ENCODE measurements around the gene XRCC6. TPM values are rescaled to one million over a fixed set of nuclear protein-coding genes. Genes with fewer than 3 reads are reported as not detected.
"Not testable (repeated sequence)": the region's sequence is repeated elsewhere in the genome, so short reads cannot be mapped to it uniquely, and the experiment has no call there.

XRCC6 gene
- total RNA-seq, 2 experiments from 2014 or later = 162 TPM

GRCh38 chr22:41664490-41664889 is 43.4 kb downstream of the XRCC6 start:
- H3K36me3 Mint-ChIP-seq (ENCODE audit: low read depth) = peaks cover 57% of the 10 kb centered on the region
- H3K27me3 Mint-ChIP-seq = no peaks in the 10 kb centered on the region
- no peaks in the 10 kb centered on the region for H3K27me3 ChIP-seq (ENCODE audit: control insufficient read depth in 1 of 2, insufficient read depth in 2 of 2, low read length in 2 of 2)
- intact Hi-C loops (cut with DNase I, micrococcal nuclease) = loop anchor here in 1 of 2 experiments (10.0 kb wide), 1 partner anchor 410 kb away; the partner anchor contains the start of genes NAGA, PHETA2 and SMDT1
- no peak for TF ChIP-seq CTCF (IDR thresholded peaks at IDR 0.05)
- no peak overlapping the region for H3K27ac ChIP-seq (ENCODE audit: low read depth in 1 of 2, low read length in 2 of 2)
- ATAC-seq (ENCODE audit: poor library complexity) (no peak), DNase-seq (no peak)
- H3K4me3 Mint-ChIP-seq = no peak overlapping the region
- peaks cover 47% of the 10 kb centered on the region for H3K36me3 ChIP-seq (ENCODE audit: insufficient read depth, low read length)
- H3K9me3 Mint-ChIP-seq = no peaks in the 10 kb centered on the region
- ChIA-PET CTCF (interaction anchor here (0.9 kb wide), 1 partner anchor 33 kb away, joined by 3 read pairs; no protein-coding TSS in a partner anchor), POLR2A (interaction anchor here (0.8 to 1.4 kb wide), 2 partner anchors 24 to 75 kb away, joined by 3 to 4 read pairs; partner anchors contain the start of genes PMM1 and SNU13)
- peaks cover 13% of the 10 kb centered on the region for H3K4me1 Mint-ChIP-seq (ENCODE audit: low read depth)
- H3K9me3 ChIP-seq (ENCODE audit: control insufficient read depth in 1 of 2, insufficient read depth in 1 of 2, low read length in 2 of 2) = no peaks in the 10 kb centered on the region
- H3K4me1 ChIP-seq (ENCODE audit: insufficient read depth, low read length) = peaks cover 17% of the 10 kb centered on the region
- no peak overlapping the region for H3K27ac Mint-ChIP-seq
- H3K4me3 ChIP-seq (ENCODE audit: low read length) = no peak overlapping the region

GRCh38 chr22:41664951-41665350 is 43.9 kb downstream of the XRCC6 start:
- Mint-ChIP-seq H3K4me3 (peak overlapping the region; percentile 23), H3K27ac (peak overlapping the region; percentile 52), H3K9me3 (no peaks in the 10 kb centered on the region), H3K27me3 (no peaks in the 10 kb centered on the region), H3K4me1 (ENCODE audit: low read depth) (peaks cover 13% of the 10 kb centered on the region), H3K36me3 (ENCODE audit: low read depth) (peaks cover 53% of the 10 kb centered on the region)
- Histone ChIP-seq H3K4me1 (ENCODE audit: insufficient read depth, low read length) (peaks cover 17% of the 10 kb centered on the region), H3K36me3 (ENCODE audit: insufficient read depth, low read length) (peaks cover 43% of the 10 kb centered on the region), H3K27me3 (ENCODE audit: control insufficient read depth in 1 of 2, insufficient read depth in 2 of 2, low read length in 2 of 2) (no peaks in the 10 kb centered on the region), H3K27ac (ENCODE audit: low read depth in 1 of 2, low read length in 2 of 2) (no peak overlapping the region), H3K4me3 (ENCODE audit: low read length) (no peak overlapping the region), H3K9me3 (ENCODE audit: control insufficient read depth in 1 of 2, insufficient read depth in 1 of 2, low read length in 2 of 2) (no peaks in the 10 kb centered on the region)
- DNase-seq = no peak
- ChIA-PET POLR2A (interaction anchor here (0.8 to 1.4 kb wide), 2 partner anchors 24 to 75 kb away, joined by 3 to 4 read pairs; partner anchors contain the start of genes PMM1 and SNU13), CTCF (interaction anchor here (0.9 kb wide), 1 partner anchor 32 kb away, joined by 3 read pairs; no protein-coding TSS in a partner anchor)
- TF ChIP-seq CTCF (IDR thresholded peaks at IDR 0.05) = no peak
- ATAC-seq (ENCODE audit: poor library complexity) = no peak
- intact Hi-C loops (cut with DNase I, micrococcal nuclease) = loop anchor here in 1 of 2 experiments (10.0 kb wide), 1 partner anchor 410 kb away; the partner anchor contains the start of genes NAGA, PHETA2 and SMDT1

- Mint-ChIP-seq H3K9me3 (no peaks in the 10 kb centered on the region), H3K27ac (peak overlapping the region; percentile 13), H3K4me1 (ENCODE audit: low read depth) (peaks cover 17% of the 10 kb centered on the region), H3K4me3 (no peak overlapping the region), H3K27me3 (no peaks in the 10 kb centered on the region), H3K36me3 (ENCODE audit: low read depth) (peaks cover 33% of the 10 kb centered on the region)
- CTCF ChIA-PET = interaction anchor here (1.4 kb wide), 1 partner anchor 28 kb away, joined by 3 read pairs; no protein-coding TSS in a partner anchor
- Histone ChIP-seq H3K27ac (ENCODE audit: low read depth in 1 of 2, low read length in 2 of 2) (no peak overlapping the region), H3K4me1 (ENCODE audit: insufficient read depth, low read length) (peaks cover 17% of the 10 kb centered on the region), H3K27me3 (ENCODE audit: control insufficient read depth in 1 of 2, insufficient read depth in 2 of 2, low read length in 2 of 2) (no peaks in the 10 kb centered on the region), H3K9me3 (ENCODE audit: control insufficient read depth in 1 of 2, insufficient read depth in 1 of 2, low read length in 2 of 2) (no peaks in the 10 kb centered on the region), H3K36me3 (ENCODE audit: insufficient read depth, low read length) (peaks cover 20% of the 10 kb centered on the region), H3K4me3 (ENCODE audit: low read length) (no peak overlapping the region)
- no peak for TF ChIP-seq CTCF (IDR thresholded peaks at IDR 0.05)
- DNase-seq (no peak), ATAC-seq (ENCODE audit: poor library complexity) (no peak)
- POLR2A ChIA-PET = interaction anchor here (0.6 kb wide), 1 partner anchor 19 kb away, joined by 3 read pairs; the partner anchor contains the start of gene SNU13
- intact Hi-C loops (cut with DNase I, micrococcal nuclease) = loop anchor here in 1 of 2 experiments (10.0 kb wide), 1 partner anchor 406 kb away; the partner anchor contains the start of genes NAGA, PHETA2 and SMDT1
Measured at GRCh38 chr22:41668971-41669911, 48.1 kb downstream of the XRCC6 start.

- Mint-ChIP-seq H3K4me1 (ENCODE audit: low read depth) (peaks cover 20% of the 10 kb centered on the region), H3K36me3 (ENCODE audit: low read depth) (peaks cover 48% of the 10 kb centered on the region)
- H3K4me3 Mint-ChIP-seq; CTCF ChIA-PET; intact Hi-C loops (cut with DNase I, micrococcal nuclease); H3K4me3 ChIP-seq (ENCODE audit: low read length); ATAC-seq (ENCODE audit: poor library complexity); H3K9me3 Mint-ChIP-seq; H3K4me1 ChIP-seq (ENCODE audit: insufficient read depth, low read length); H3K27me3 ChIP-seq (ENCODE audit: control insufficient read depth in 1 of 2, insufficient read depth in 2 of 2, low read length in 2 of 2); DNase-seq; H3K27ac Mint-ChIP-seq; H3K27me3 Mint-ChIP-seq; H3K9me3 ChIP-seq (ENCODE audit: control insufficient read depth in 1 of 2, insufficient read depth in 1 of 2, low read length in 2 of 2); H3K27ac ChIP-seq (ENCODE audit: low read depth in 1 of 2, low read length in 2 of 2): not testable (repeated sequence)
- POLR2A ChIA-PET = interaction anchor here (0.9 kb wide), 1 partner anchor 16 kb away, joined by 3 read pairs; the partner anchor contains the start of gene SNU13
- peaks cover 41% of the 10 kb centered on the region for H3K36me3 ChIP-seq (ENCODE audit: insufficient read depth, low read length)
Measured at GRCh38 chr22:41672096-41672495, 51.0 kb downstream of the XRCC6 start.

Measured in CD4-positive, alpha-beta T cell (primary cell).